Stomach (tissue), 4 donors: Measurements from ENCODE around the gene NTN1.

Experiments used
- CTCF ChIP-seq, 7 experiments: fragments of 450-650 bp in 4 of 7; fragments of 200-600 bp in 3 of 7; sonication (generic) in 3 of 7; IDR thresholded peaks; one replicate each; pipeline ENCODE4 v1.5.1; 2016 to 2019; ENCODE audit warnings: antibody characterized with exemption in 7 of 7, control low read depth in 2 of 7, mild to moderate bottlenecking in 1 of 7
- POLR2A ChIP-seq, 4 donors: fragments of 450-650 bp; IDR thresholded peaks; one replicate each; pipeline ENCODE4 v1.6.1; 2016; ENCODE audit warnings: antibody characterized with exemption in 4 of 4, control low read depth in 2 of 4, mild to moderate bottlenecking in 1 of 4, moderate library complexity in 1 of 4
- POLR2AphosphoS5 ChIP-seq, 3 donors: sonication (generic); formaldehyde crosslinking; IDR thresholded peaks; one replicate each; pipeline ENCODE4 v1.6.1; 2016; ENCODE audit warnings: antibody characterized with exemption in 3 of 3

DNA sequence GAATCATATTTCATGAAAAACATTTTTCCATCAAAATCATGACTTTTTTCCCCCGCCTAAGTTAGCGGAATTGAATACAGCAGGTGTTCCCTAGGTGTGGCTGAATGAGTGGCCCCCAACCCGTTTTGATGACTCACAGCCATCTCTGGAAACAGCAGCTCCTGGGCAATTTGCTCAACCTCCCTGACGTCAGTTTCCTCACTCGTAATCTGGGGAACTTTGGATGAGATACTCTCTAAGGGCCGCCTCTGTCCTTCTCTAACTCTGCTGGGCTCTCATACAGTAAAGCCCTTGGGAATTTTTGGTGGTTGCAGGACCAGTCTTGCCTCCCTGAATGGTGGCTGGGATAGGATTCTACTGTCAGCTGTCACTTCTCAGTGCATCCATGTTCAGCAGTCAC, 11.6 kb upstream of the NTN1 start:
- no peak for TF ChIP-seq CTCF (IDR thresholded peaks at IDR 0.05)
- TF ChIP-seq POLR2A (IDR thresholded peaks at IDR 0.05) = no peak
- no peak for TF ChIP-seq POLR2AphosphoS5 (IDR thresholded peaks at IDR 0.05)
